Osteoblast (primary cell): ENCODE results near the gene SH3RF1. TPM values are rescaled to one million over a fixed set of nuclear protein-coding genes. Genes with fewer than 3 reads are reported as not detected.

Experiments used
- DNase-seq: peaks from one replicate; pipeline ENCODE4 v3.0.0; 2011; ENCODE audit warnings: low spot score, mixed read lengths; ENCODE audit not compliant: insufficient read length; ENCODE audit errors: missing footprints
- H2AFZ ChIP-seq: 2 replicates; pipeline ENCODE4 v1.6.0; 2011; ENCODE audit warnings: mild to moderate bottlenecking, low read length
- H3K27ac ChIP-seq: 2 replicates; pipeline ENCODE4 v1.5.1; 2011; ENCODE audit warnings: mild to moderate bottlenecking, low read depth, low read length, moderate library complexity
- H3K27me3 ChIP-seq: 2 replicates; pipeline ENCODE4 v1.6.0; 2012; ENCODE audit warnings: mild to moderate bottlenecking, control low read depth, inconsistent platforms, low read length, moderate library complexity; ENCODE audit not compliant: insufficient read depth
- H3K36me3 ChIP-seq: 2 replicates; pipeline ENCODE4 v1.5.1; 2011; ENCODE audit warnings: mild to moderate bottlenecking, low read length, control low read depth, moderate library complexity; ENCODE audit not compliant: insufficient read depth
- H3K4me1 ChIP-seq: 2 replicates; pipeline ENCODE4 v1.5.1; 2011; ENCODE audit warnings: mild to moderate bottlenecking, low read length, control low read depth, moderate library complexity; ENCODE audit not compliant: insufficient read depth
- H3K4me2 ChIP-seq: 2 replicates; pipeline ENCODE4 v1.6.0; 2011; ENCODE audit warnings: mild to moderate bottlenecking, low read length; ENCODE audit not compliant: insufficient read depth
- H3K4me3 ChIP-seq: fragments of 200-600 bp; sonication (generic); 3 replicates; pipeline ENCODE4 v1.5.1; 2012; ENCODE audit warnings: mild to moderate bottlenecking, low read length, inconsistent platforms; ENCODE audit not compliant: insufficient read depth
- H3K79me2 ChIP-seq: 2 replicates; pipeline ENCODE4 v1.6.0; 2012; ENCODE audit warnings: mild to moderate bottlenecking, low read length, control low read depth, inconsistent platforms; ENCODE audit not compliant: insufficient read depth
- H3K9me3 ChIP-seq: 2 replicates; pipeline ENCODE4 v1.5.1; 2011; ENCODE audit warnings: low read depth, low read length, control low read depth
- H4K20me1 ChIP-seq: 2 replicates; pipeline ENCODE4 v1.6.0; 2012; ENCODE audit warnings: mild to moderate bottlenecking, low read length, control low read depth; ENCODE audit not compliant: insufficient read depth
- total RNA-seq: library from RNA; depleted of rRNA; stranded (reverse); fragments of >200 nt; gene quantifications from 2 replicates; pipeline ENCODE4 v1.2.3, GENCODE V29; 2012
- TF ChIP-seq, protein P1 (sequence below): IDR thresholded peaks from 2 replicates; pipeline ENCODE4 v1.5.1; 2011; ENCODE audit warnings: mild to moderate bottlenecking, low read depth, low read length, moderate library complexity; ENCODE audit errors: extremely low read depth

The SH3RF1 gene
- total RNA-seq, 1 donor = 37.6 TPM

- DNase-seq = no peak
- no peaks in the 10 kb centered on the region for H3K36me3 ChIP-seq
- no peak overlapping the region for H3K27ac ChIP-seq
- no peak overlapping the region for H2AFZ ChIP-seq
- TF ChIP-seq, protein P1, sequence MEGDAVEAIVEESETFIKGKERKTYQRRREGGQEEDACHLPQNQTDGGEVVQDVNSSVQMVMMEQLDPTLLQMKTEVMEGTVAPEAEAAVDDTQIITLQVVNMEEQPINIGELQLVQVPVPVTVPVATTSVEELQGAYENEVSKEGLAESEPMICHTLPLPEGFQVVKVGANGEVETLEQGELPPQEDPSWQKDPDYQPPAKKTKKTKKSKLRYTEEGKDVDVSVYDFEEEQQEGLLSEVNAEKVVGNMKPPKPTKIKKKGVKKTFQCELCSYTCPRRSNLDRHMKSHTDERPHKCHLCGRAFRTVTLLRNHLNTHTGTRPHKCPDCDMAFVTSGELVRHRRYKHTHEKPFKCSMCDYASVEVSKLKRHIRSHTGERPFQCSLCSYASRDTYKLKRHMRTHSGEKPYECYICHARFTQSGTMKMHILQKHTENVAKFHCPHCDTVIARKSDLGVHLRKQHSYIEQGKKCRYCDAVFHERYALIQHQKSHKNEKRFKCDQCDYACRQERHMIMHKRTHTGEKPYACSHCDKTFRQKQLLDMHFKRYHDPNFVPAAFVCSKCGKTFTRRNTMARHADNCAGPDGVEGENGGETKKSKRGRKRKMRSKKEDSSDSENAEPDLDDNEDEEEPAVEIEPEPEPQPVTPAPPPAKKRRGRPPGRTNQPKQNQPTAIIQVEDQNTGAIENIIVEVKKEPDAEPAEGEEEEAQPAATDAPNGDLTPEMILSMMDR = no peak
- no peak overlapping the region for H3K4me3 ChIP-seq
- H3K27me3 ChIP-seq = no peaks in the 10 kb centered on the region
- peaks cover 36% of the 10 kb centered on the region for H3K4me1 ChIP-seq
- no peaks in the 10 kb centered on the region for H3K9me3 ChIP-seq
- no peaks in the 10 kb centered on the region for H4K20me1 ChIP-seq
- H3K79me2 ChIP-seq = no peaks in the 10 kb centered on the region
- no peak overlapping the region for H3K4me2 ChIP-seq
These were observed 16.0 kb upstream of the SH3RF1 start for GRCh38 chr4:169286562-169287301.

DNA sequence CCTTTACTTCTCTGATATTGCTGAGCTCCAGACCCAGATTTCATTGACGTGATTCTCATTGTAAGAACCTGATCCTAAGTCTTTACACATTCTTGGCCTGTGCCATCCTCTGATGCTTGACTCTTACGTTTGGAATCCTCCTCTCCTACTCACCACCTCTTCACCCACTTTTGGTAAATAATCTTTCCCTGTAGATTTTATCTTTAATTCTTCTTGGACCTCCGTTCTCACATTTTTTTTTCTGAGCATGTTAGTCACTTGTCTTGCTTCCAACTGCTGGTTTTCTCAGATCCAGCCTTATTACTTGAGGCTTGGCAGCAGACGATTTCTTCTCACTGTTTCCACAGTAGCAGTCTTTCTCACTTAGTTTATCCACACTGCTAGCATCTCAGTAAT, 12.4 kb upstream of the SH3RF1 start:
- H3K9me3 ChIP-seq = no peaks in the 10 kb centered on the region
- DNase-seq = peak; percentile 68
- peak overlapping the region; percentile 100 for H3K27ac ChIP-seq
- H3K4me3 ChIP-seq = peak overlapping the region; percentile 65
- H2AFZ ChIP-seq = peak overlapping the region; percentile 75
- H3K79me2 ChIP-seq = no peaks in the 10 kb centered on the region
- no peaks in the 10 kb centered on the region for H3K36me3 ChIP-seq
- H3K27me3 ChIP-seq = no peaks in the 10 kb centered on the region
- no peaks in the 10 kb centered on the region for H4K20me1 ChIP-seq
- TF ChIP-seq, protein P1 = no peak
- H3K4me2 ChIP-seq = peak overlapping the region; percentile 96
- peaks cover 47% of the 10 kb centered on the region for H3K4me1 ChIP-seq

DNA sequence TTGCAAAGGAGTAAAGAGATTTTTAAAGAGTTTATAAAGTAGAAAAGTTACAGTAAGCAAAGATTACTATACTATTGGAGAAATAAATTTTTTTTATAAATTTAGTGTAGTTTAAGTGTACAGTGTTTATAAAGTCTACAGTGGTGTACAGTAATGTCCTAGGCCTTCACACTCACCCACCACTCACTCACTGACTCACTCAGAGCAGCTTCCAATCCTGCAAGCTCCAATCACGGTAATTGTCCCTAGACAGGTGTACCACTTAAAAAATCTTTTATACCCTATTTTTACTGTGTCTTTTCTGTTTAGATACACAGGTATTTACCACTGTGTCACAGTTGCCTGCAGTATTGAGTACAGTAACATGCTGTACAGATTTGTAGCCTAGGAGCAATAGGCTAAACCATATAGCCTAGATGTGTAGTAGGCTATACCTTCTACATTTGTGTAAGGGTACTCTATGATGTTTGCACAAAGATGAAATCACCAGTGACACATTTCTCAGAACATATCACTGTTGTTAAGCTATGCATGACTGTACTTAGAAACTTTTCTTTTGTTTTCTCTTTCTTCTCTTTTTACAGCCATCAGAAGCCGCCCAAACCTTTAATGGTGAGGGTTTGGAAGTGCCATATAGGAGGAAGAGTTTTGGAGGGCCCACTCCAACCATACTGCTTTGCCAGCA, 11.8 kb upstream of the SH3RF1 start:
- peaks cover 47% of the 10 kb centered on the region for H3K4me1 ChIP-seq
- peak; percentile 3 for DNase-seq
- no peaks in the 10 kb centered on the region for H3K36me3 ChIP-seq
- H3K4me2 ChIP-seq = peak overlapping the region; percentile 96
- no peaks in the 10 kb centered on the region for H3K79me2 ChIP-seq
- TF ChIP-seq, protein P1 = no peak
- H3K27me3 ChIP-seq = no peaks in the 10 kb centered on the region
- no peaks in the 10 kb centered on the region for H3K9me3 ChIP-seq
- peak overlapping the region; percentile 100 for H3K27ac ChIP-seq
- H4K20me1 ChIP-seq = no peaks in the 10 kb centered on the region
- H2AFZ ChIP-seq = peak overlapping the region; percentile 75
- peak overlapping the region; percentile 65 for H3K4me3 ChIP-seq

DNA sequence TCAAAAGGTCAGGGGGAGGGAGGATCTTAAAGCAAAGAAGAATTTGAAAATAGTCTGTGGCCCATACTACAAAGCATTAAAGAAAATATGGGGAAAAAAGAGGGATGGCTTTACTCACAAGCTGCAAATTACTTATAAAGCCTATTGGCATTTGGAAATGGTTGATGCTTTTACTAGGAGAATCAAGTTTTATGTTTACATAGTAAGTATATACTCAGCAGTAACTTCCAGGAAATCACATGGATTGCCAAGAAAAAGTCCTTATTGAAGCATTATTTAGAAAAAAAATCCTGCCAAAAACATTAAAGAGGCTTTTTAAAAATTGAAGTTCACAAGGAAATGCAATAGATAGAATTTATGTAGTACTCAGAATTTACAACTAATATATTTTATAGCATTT, 8.4 kb upstream of the SH3RF1 start:
- Histone ChIP-seq H3K79me2 (no peaks in the 10 kb centered on the region), H3K9me3 (no peaks in the 10 kb centered on the region), H3K4me3 (no peak overlapping the region), H3K36me3 (no peaks in the 10 kb centered on the region), H4K20me1 (no peaks in the 10 kb centered on the region), H3K4me1 (peaks cover 33% of the 10 kb centered on the region), H3K27ac (peak overlapping the region; percentile 17), H3K4me2 (no peak overlapping the region), H2AFZ (no peak overlapping the region), H3K27me3 (no peaks in the 10 kb centered on the region)
- TF ChIP-seq, protein P1 = no peak
- no peak for DNase-seq
